IMR-90 (cell line): ENCODE results near the gene PIH1D1. TPM values are rescaled to one million over a fixed set of nuclear protein-coding genes. Genes with fewer than 3 reads are reported as not detected.

ENCODE experiments used
- ATAC-seq: fragments of 200-7000 bp; cut with Tn5 transposase; 2 replicates; pipeline ENCODE4 v1.9.1; 2020; ENCODE audit warnings: low read depth, mild to moderate bottlenecking, moderate library complexity
- BruUV-seq: library from RNA; stranded (reverse); fragments of 400-500 nt; replicated peaks from 2 replicates; lab custom pipeline; 2021; lab: Mats Ljungman, UMichigan
- CTCF ChIA-PET: fragments of 300-600 bp; formaldehyde crosslinking; extraction: SDS; loops from one replicate; lab custom pipeline; 2021; ENCODE audit warnings: antibody characterized with exemption; lab: Yijun Ruan, JAX
- POLR2A ChIA-PET: fragments of 300-600 bp; sonication (Branson Sonifier 250); formaldehyde crosslinking; loops from one replicate; lab custom pipeline; 2022; ENCODE audit warnings: antibody characterized with exemption; ENCODE audit not compliant: unreplicated experiment; lab: Charles Lee
- DNase-seq: peaks from one replicate; pipeline ENCODE4 v3.0.0; 2013
- H2AFZ ChIP-seq: replicated peaks from 2 replicates; pipeline ENCODE3; 2013; ENCODE audit warnings: low read length, mild to moderate bottlenecking; ENCODE audit not compliant: poor library complexity
- H2AK5ac ChIP-seq: 2 replicates; pipeline ENCODE4 v1.6.1; 2013; ENCODE audit warnings: low read depth, low read length, inconsistent platforms
- H2AK9ac ChIP-seq: replicated peaks from 2 replicates; pipeline ENCODE3; 2013; ENCODE audit warnings: mild to moderate bottlenecking, low read depth, low read length, moderate library complexity; ENCODE audit not compliant: poor library complexity
- H2BK120ac ChIP-seq: 2 replicates; pipeline ENCODE4 v1.6.1; 2013; ENCODE audit warnings: low read depth, low read length, inconsistent platforms
- H2BK15ac ChIP-seq: 3 replicates; pipeline ENCODE4 v1.6.1; 2013; ENCODE audit warnings: low read depth, low read length, inconsistent platforms
- H2BK20ac ChIP-seq: 2 replicates; pipeline ENCODE4 v1.6.1; 2013; ENCODE audit warnings: low read depth, mild to moderate bottlenecking, inconsistent platforms, low read length, moderate library complexity
- H2BK5ac ChIP-seq: 2 replicates; pipeline ENCODE4 v1.6.1; 2013; ENCODE audit warnings: mild to moderate bottlenecking, low read depth, low read length, inconsistent platforms; ENCODE audit not compliant: poor library complexity, severe bottlenecking
- H3K14ac ChIP-seq: replicated peaks from 2 replicates; pipeline ENCODE4 v1.6.1; 2013; ENCODE audit warnings: low read depth, low read length, inconsistent platforms
- H3K18ac ChIP-seq: 2 replicates; pipeline ENCODE4 v1.6.1; 2013; ENCODE audit warnings: low read depth, low read length, control low read depth
- H3K23ac ChIP-seq: 2 replicates; pipeline ENCODE4 v1.6.1; 2013; ENCODE audit warnings: low read depth, low read length, inconsistent platforms
- H3K27ac ChIP-seq: 2 replicates; pipeline ENCODE4 v1.5.1; 2013; ENCODE audit warnings: mild to moderate bottlenecking, control low read depth, low read length; ENCODE audit not compliant: insufficient read depth
- H3K27me3 ChIP-seq: 2 replicates; pipeline ENCODE4 v1.6.1; 2013; ENCODE audit warnings: low read length; ENCODE audit not compliant: control insufficient read depth, insufficient read depth
- H3K36me3 ChIP-seq: 2 replicates; pipeline ENCODE4 v1.6.1; 2013; ENCODE audit warnings: low read length, mixed read lengths; ENCODE audit not compliant: control insufficient read depth, insufficient read depth
- H3K4ac ChIP-seq: 2 replicates; pipeline ENCODE4 v1.6.1; 2013; ENCODE audit warnings: low read depth, low read length, inconsistent platforms
- H3K4me1 ChIP-seq: 2 replicates; pipeline ENCODE4 v1.6.1; 2013; ENCODE audit warnings: low read length, mixed read lengths; ENCODE audit not compliant: control insufficient read depth, insufficient read depth
- H3K4me2 ChIP-seq: 2 replicates; pipeline ENCODE4 v1.6.1; 2013; ENCODE audit warnings: low read depth, mild to moderate bottlenecking, control low read depth, low read length, moderate library complexity
- H3K4me3 ChIP-seq: 2 replicates; pipeline ENCODE4 v1.5.1; 2013; ENCODE audit warnings: low read depth, mild to moderate bottlenecking, control low read depth, low read length, moderate library complexity; ENCODE audit not compliant: insufficient read depth
- H3K56ac ChIP-seq: 2 replicates; pipeline ENCODE4 v1.6.1; 2013; ENCODE audit warnings: low read length, inconsistent platforms; ENCODE audit not compliant: insufficient read depth; ENCODE audit errors: extremely low read depth
- H3K79me1 ChIP-seq, 2 experiments: 2 replicates each; pipeline ENCODE4 v1.6.1; 2013; ENCODE audit warnings: low read length in 2 of 2, inconsistent platforms in 1 of 2, low read depth in 1 of 2
- H3K9ac ChIP-seq: 2 replicates; pipeline ENCODE4 v1.6.1; 2013; ENCODE audit warnings: low read depth, low read length, control low read depth
- H3K9me1 ChIP-seq: 2 replicates; pipeline ENCODE4 v1.6.1; 2013; ENCODE audit warnings: low read length, inconsistent platforms; ENCODE audit not compliant: insufficient read depth
- H3K9me3 ChIP-seq: 2 replicates; pipeline ENCODE4 v1.6.1; 2013; ENCODE audit warnings: low read length; ENCODE audit not compliant: control insufficient read depth, insufficient read depth
- H4K20me1 ChIP-seq: 2 replicates; pipeline ENCODE4 v1.6.1; 2013; ENCODE audit warnings: low read length, inconsistent platforms; ENCODE audit not compliant: insufficient read depth
- H4K5ac ChIP-seq: 2 replicates; pipeline ENCODE4 v1.6.1; 2013; ENCODE audit warnings: mild to moderate bottlenecking, low read depth, low read length, control low read depth
- H4K8ac ChIP-seq, 2 experiments: 2 replicates each; pipeline ENCODE4 v1.6.1; 2013; ENCODE audit warnings: low read depth in 2 of 2, low read length in 2 of 2, control low read depth in 1 of 2, inconsistent platforms in 1 of 2
- H4K91ac ChIP-seq: 2 replicates; pipeline ENCODE4 v1.6.1; 2013; ENCODE audit warnings: low read depth, low read length, inconsistent platforms; ENCODE audit not compliant: insufficient read depth
- BHLHE40 ChIP-seq: fragments of 150-350 bp; IDR thresholded peaks from 2 replicates; pipeline ENCODE4 v1.6.1; 2016; ENCODE audit warnings: mild to moderate bottlenecking, low read depth, low read length
- CEBPB ChIP-seq: IDR thresholded peaks from 2 replicates; pipeline ENCODE4 v1.6.1; 2012; ENCODE audit warnings: low read depth, low read length, improper control_type of control experiment
- CHD1 ChIP-seq: IDR thresholded peaks from 2 replicates; pipeline ENCODE4 v1.6.1; 2012; ENCODE audit warnings: low read depth, low read length, improper control_type of control experiment
- CTCF ChIP-seq: conservative IDR thresholded peaks from 2 replicates; pipeline ENCODE4 v1.5.1; 2012; ENCODE audit warnings: mild to moderate bottlenecking, low read depth, low read length, improper control_type of control experiment
- ELK1 ChIP-seq: fragments of 150-350 bp; IDR thresholded peaks from 2 replicates; pipeline ENCODE4 v1.6.1; 2016; ENCODE audit warnings: low read depth, mild to moderate bottlenecking, low read length, moderate library complexity, borderline replicate concordance
- FOS ChIP-seq: fragments of 150-350 bp; IDR thresholded peaks from 2 replicates; pipeline ENCODE4 v1.6.1; 2016; ENCODE audit warnings: low read depth, low read length
- MAFK ChIP-seq: IDR thresholded peaks from 2 replicates; pipeline ENCODE4 v1.6.1; 2012; ENCODE audit warnings: low read depth, low read length, improper control_type of control experiment
- MAZ ChIP-seq: IDR thresholded peaks from 2 replicates; pipeline ENCODE4 v1.6.1; 2012; ENCODE audit warnings: low read depth, mild to moderate bottlenecking, low read length, improper control_type of control experiment, moderate library complexity, borderline replicate concordance
- MXI1 ChIP-seq: IDR thresholded peaks from 2 replicates; pipeline ENCODE4 v1.6.1; 2012; ENCODE audit warnings: low read depth, mild to moderate bottlenecking, low read length, moderate library complexity, borderline replicate concordance
- NFE2L2 ChIP-seq: fragments of 150-350 bp; IDR thresholded peaks from 2 replicates; pipeline ENCODE4 v1.6.1; 2016; ENCODE audit warnings: low read depth, mild to moderate bottlenecking, low read length
- POLR2A ChIP-seq: IDR thresholded peaks from 2 replicates; pipeline ENCODE4 v1.6.1; 2012; ENCODE audit warnings: mild to moderate bottlenecking, low read depth, low read length
- RAD21 ChIP-seq: IDR thresholded peaks from 2 replicates; pipeline ENCODE4 v1.6.1; 2012; ENCODE audit warnings: low read length, improper control_type of control experiment
- RCOR1 ChIP-seq: IDR thresholded peaks from 2 replicates; pipeline ENCODE4 v1.6.1; 2012; ENCODE audit warnings: mild to moderate bottlenecking, low read length, improper control_type of control experiment; ENCODE audit not compliant: insufficient replicate concordance
- SMC3 ChIP-seq: fragments of 150-350 bp; IDR thresholded peaks from 2 replicates; pipeline ENCODE4 v1.6.1; 2016; ENCODE audit warnings: low read depth, mild to moderate bottlenecking, antibody characterized with exemption, low read length, moderate library complexity
- USF2 ChIP-seq: fragments of 150-350 bp; IDR thresholded peaks from 2 replicates; pipeline ENCODE4 v1.6.1; 2017; ENCODE audit warnings: mild to moderate bottlenecking, antibody characterized with exemption, low read length, low read depth
- WGBS, 2 experiments: methylation state at CpG; one replicate each; pipeline versions ENCODE4 v1.1.5 to v1.1.7; 2013; ENCODE audit warnings: missing lambda C conversion rate in 2 of 2; ENCODE audit not compliant: insufficient read length in 1 of 2; ENCODE audit errors: extremely low coverage in 2 of 2; 5-methylcytosine and 5-hydroxymethylcytosine counted together
- dilution Hi-C: fragments of 300-500 bp; cut with HindIII; formaldehyde crosslinking; loops from one replicate; pipeline ENCODE4 v1.14.3; 2018; ENCODE audit warnings: low sequenced_read_pairs; ENCODE audit not compliant: unreplicated experiment
- in situ Hi-C: fragments of 300-500 bp; cut with MboI; formaldehyde crosslinking; loops from 3 replicates; pipeline ENCODE4 v1.14.3; 2019; ENCODE audit warnings: low sequenced_read_pairs, inconsistent platforms, mixed read lengths
- intact Hi-C: fragments of 100-400 bp; cut with micrococcal nuclease; formaldehyde crosslinking; loops from 2 replicates; pipeline ENCODE4 v1.10.0; 2022
- polyA plus RNA-seq, 3 experiments: library from polyadenylated mRNA; depleted of rRNA; stranded (reverse); fragments of >200 nt; gene quantifications; 2 replicates each; pipeline ENCODE4 v1.2.3, GENCODE V29; 2012; ENCODE audit warnings: low replicate concordance in 1 of 3
- total RNA-seq: library from RNA; depleted of rRNA; stranded (reverse); fragments of >200 nt; gene quantifications from 2 replicates; pipeline ENCODE4 v1.2.3, GENCODE V29; 2012

The PIH1D1 gene
- total and polyA plus RNA-seq, 2 of the 4 experiments (the other 2 are of a cell fraction): 77.9 to 122 TPM

GRCh38 chr19:49486710-49487276, 35.2 kb upstream of the PIH1D1 start:
- no peaks in the 10 kb centered on the region for H3K9me3 ChIP-seq
- intact Hi-C loops: loop anchor here (1.0 kb wide), 1 partner anchor 10 kb away; the partner anchor contains the start of gene RPS11
- peaks cover 11 to 31% of the 10 kb centered on the region in 2 experiments for H3K79me1 ChIP-seq
- H3K4me2 ChIP-seq: no peak overlapping the region
- H3K27ac ChIP-seq: peak overlapping the region; percentile 64
- 21% methylated on average over 8 of the region's 23 CpGs; no CpG with 5 or more reads in 1 of the 2 experiments for WGBS, 2 experiments
- no peak overlapping the region for H3K56ac ChIP-seq
- peak overlapping the region; percentile 97 for H2AFZ ChIP-seq
- peak overlapping the region; percentile 90 for H3K4ac ChIP-seq
- peaks cover 44% of the 10 kb centered on the region for H4K20me1 ChIP-seq
- H3K9ac ChIP-seq: no peak overlapping the region
- H2AK5ac ChIP-seq: peak overlapping the region; percentile 89
- H2BK15ac ChIP-seq: no peak overlapping the region; the same call in 2 of the 3 replicates
- H3K4me3 ChIP-seq: no peak overlapping the region
- POLR2A ChIA-PET: interaction anchor here (0.7 kb wide), 1 partner anchor 11 kb away, joined by 4 read pairs; no protein-coding TSS in a partner anchor
- in situ Hi-C loops: no loop called here
- peak overlapping the region; percentile 77 for H4K91ac ChIP-seq
- peak overlapping the region; percentile 94 for H4K5ac ChIP-seq
- CTCF ChIA-PET: no interaction called here
- peaks cover 34% of the 10 kb centered on the region for H3K36me3 ChIP-seq
- dilution Hi-C loops: no loop called here
- H3K23ac ChIP-seq: no peak overlapping the region
- H3K27me3 ChIP-seq: no peaks in the 10 kb centered on the region
- H2AK9ac ChIP-seq: peak overlapping the region; percentile 97
- peaks cover 5% of the 10 kb centered on the region for H3K9me1 ChIP-seq
- H2BK20ac ChIP-seq: no peak overlapping the region
- peak overlapping the region; percentile 78 for H2BK5ac ChIP-seq
- no peak overlapping the region for H3K18ac ChIP-seq
- H2BK120ac ChIP-seq: peak overlapping the region; percentile 53; the same call in 1 of the 2 replicates
- H3K14ac ChIP-seq: 0 out of 2 replicates have a peak overlapping the region, but pooled peaks have one; percentile 49
- peak overlapping the region; percentile 64 to 98 for H4K8ac ChIP-seq
- no TSS peak for BruUV-seq
- DNase-seq (no peak), ATAC-seq (no peak)
- peaks cover 7% of the 10 kb centered on the region for H3K4me1 ChIP-seq
- no peak for TF ChIP-seq MXI1
- no peak for TF ChIP-seq RAD21
- TF ChIP-seq USF2: no peak
- no peak for TF ChIP-seq MAFK
- no peak for TF ChIP-seq ELK1
- no peak for TF ChIP-seq SMC3
- no peak for TF ChIP-seq CTCF
- TF ChIP-seq FOS: no peak
- no peak for TF ChIP-seq MAZ
- no peak for TF ChIP-seq CHD1
- no peak for TF ChIP-seq BHLHE40
- TF ChIP-seq NFE2L2: no peak
- TF ChIP-seq POLR2A: no peak
- no peak for TF ChIP-seq RCOR1
- no peak for TF ChIP-seq CEBPB
